Breast epithelium (tissue), 3 donors: ENCODE data around the gene SCOC.

ENCODE experiments used
- CTCF ChIP-seq, 3 donors: fragments of 450-650 bp; IDR thresholded peaks; one replicate each; pipeline ENCODE4 v1.5.1; 2016 to 2017; ENCODE audit warnings: antibody characterized with exemption in 3 of 3, mild to moderate bottlenecking in 3 of 3, moderate library complexity in 3 of 3
- POLR2A ChIP-seq: fragments of 450-650 bp; IDR thresholded peaks from one replicate; pipeline ENCODE4 v1.6.1; 2016; ENCODE audit warnings: antibody characterized with exemption, mild to moderate bottlenecking, moderate library complexity
- POLR2AphosphoS5 ChIP-seq, 3 donors: sonication (generic); formaldehyde crosslinking; IDR thresholded peaks; one replicate each; pipeline ENCODE4 v1.6.1; 2017; ENCODE audit warnings: antibody characterized with exemption in 3 of 3

DNA sequence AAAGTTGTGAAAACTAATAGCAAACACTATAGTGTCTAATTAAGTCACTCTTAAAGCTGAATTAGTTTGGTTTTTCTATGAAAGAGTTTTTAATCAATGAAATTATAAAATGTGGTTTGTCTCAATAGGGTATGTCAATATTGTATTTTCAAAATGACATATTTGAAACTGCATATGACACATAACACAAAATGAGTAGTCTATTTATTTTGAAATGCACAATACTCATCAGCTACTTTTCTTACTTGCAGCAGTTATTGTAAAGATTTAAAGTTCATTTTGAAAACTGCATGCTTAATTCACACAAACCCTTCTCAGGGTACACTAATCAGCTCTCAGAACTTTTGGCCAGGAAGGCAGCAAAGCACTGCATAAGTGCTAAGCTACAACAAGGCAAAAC lies 32.8 kb downstream of the SCOC start:
- TF ChIP-seq CTCF (IDR thresholded peaks at IDR 0.05), result no peak
- no peak for TF ChIP-seq POLR2A
- TF ChIP-seq POLR2AphosphoS5 (IDR thresholded peaks at IDR 0.05), result no peak
